NCI-H345 (cell line): Measurements from ENCODE around the gene TFAP2D.

Source experiments
- DNase-seq: peaks from one replicate; lab custom pipeline; 2025; lab: John Stamatoyannopoulos, UW

Gene TFAP2D

GRCh38 chr6:50713226-50713625 is at the start of gene TFAP2D:
Gene TFAP2D, plus strand, starts transcription at chr6:50713526. Its CDS starts 530 bp downstream, at chr6:50714056.
- no peak for DNase-seq

GRCh38 chr6:50663806-50664205 is 49.5 kb upstream of the TFAP2D start:
- DNase-seq = no peak

- DNase-seq = no peak
Observed at GRCh38 chr6:50666089-50666488, 47.2 kb upstream of the TFAP2D start.

GRCh38 chr6:50681213-50681824 is 32.0 kb upstream of the TFAP2D start:
- no peak for DNase-seq

- DNase-seq = no peak
Observed at GRCh38 chr6:50689210-50689609, 24.1 kb upstream of the TFAP2D start.

GRCh38 chr6:50691814-50692495 is 21.4 kb upstream of the TFAP2D start:
- DNase-seq = no peak

- DNase-seq = no peak
Observed at GRCh38 chr6:50698546-50698945, 14.8 kb upstream of the TFAP2D start.

GRCh38 chr6:50699051-50699775 is 14.1 kb upstream of the TFAP2D start:
- no peak for DNase-seq

- no peak for DNase-seq
Observed at GRCh38 chr6:50706575-50706974, 6.8 kb upstream of the TFAP2D start.

GRCh38 chr6:50707191-50707590 is 6.1 kb upstream of the TFAP2D start:
- DNase-seq = no peak

GRCh38 chr6:50707652-50708300 is 5.5 kb upstream of the TFAP2D start:
- DNase-seq = no peak

GRCh38 chr6:50708664-50709365 is 4.5 kb upstream of the TFAP2D start:
- no peak for DNase-seq

- no peak for DNase-seq
Observed at GRCh38 chr6:50709366-50709734, 4.0 kb upstream of the TFAP2D start.

GRCh38 chr6:50711686-50712085 is 1.6 kb upstream of the TFAP2D start:
- no peak for DNase-seq

GRCh38 chr6:50712291-50712690 is 1.0 kb upstream of the TFAP2D start:
- DNase-seq = no peak

GRCh38 chr6:50713977-50714486 is 706 bp downstream of the TFAP2D start:
- no peak for DNase-seq

GRCh38 chr6:50714487-50715379 is 1.4 kb downstream of the TFAP2D start:
- no peak for DNase-seq

GRCh38 chr6:50716899-50717509 is 3.7 kb downstream of the TFAP2D start:
- DNase-seq = no peak

GRCh38 chr6:50717734-50718457 is 4.6 kb downstream of the TFAP2D start:
- no peak for DNase-seq

GRCh38 chr6:50718566-50718965 is 5.2 kb downstream of the TFAP2D start:
- DNase-seq = no peak
